PC-9 (cell line): ENCODE measurements around the gene RPL27. TPM values are rescaled to one million over a fixed set of nuclear protein-coding genes. Genes with fewer than 3 reads are reported as not detected.

Experiments
- BruUV-seq: library from RNA; stranded (reverse); fragments of 400-500 nt; replicated peaks from 2 replicates; lab custom pipeline; 2021; lab: Mats Ljungman, UMichigan
- CTCF ChIA-PET: fragments of 300-600 bp; sonication (Branson Sonifier 250); formaldehyde crosslinking; loops from one replicate; lab custom pipeline; 2022; ENCODE audit warnings: antibody characterized with exemption; lab: Charles Lee
- POLR2A ChIA-PET: fragments of 300-600 bp; sonication (Branson Sonifier 250); formaldehyde crosslinking; loops from one replicate; lab custom pipeline; 2022; ENCODE audit warnings: antibody characterized with exemption; ENCODE audit not compliant: unreplicated experiment; lab: Charles Lee
- DNase-seq, 2 experiments: peaks; one replicate each; pipeline versions ENCODE4 v3.0.0 to v3.0.0-alpha.2; 2015 to 2022; ENCODE audit warnings: mixed read lengths in 1 of 2
- H2AFZ ChIP-seq: fragments of 200-600 bp; sonication (generic); 2 replicates; pipeline ENCODE4 v1.8.1; 2017; ENCODE audit warnings: antibody characterized with exemption
- H3F3A ChIP-seq: fragments of 200-600 bp; sonication (generic); 2 replicates; pipeline ENCODE4 v1.8.1; 2017; ENCODE audit warnings: antibody characterized with exemption, mild to moderate bottlenecking, low read depth; ENCODE audit not compliant: insufficient read depth
- H3K27ac ChIP-seq: fragments of 200-600 bp; sonication (generic); 2 replicates; pipeline ENCODE4 v1.6.1; 2016; ENCODE audit warnings: mixed run types
- H3K27me3 ChIP-seq: fragments of 200-600 bp; sonication (generic); 2 replicates; pipeline ENCODE4 v1.6.1; 2016; ENCODE audit warnings: low read depth, mixed run types; ENCODE audit not compliant: insufficient read depth
- H3K36me3 ChIP-seq: fragments of 200-600 bp; sonication (generic); 2 replicates; pipeline ENCODE4 v1.6.1; 2016; ENCODE audit warnings: low read depth, mixed run types
- H3K4me1 ChIP-seq: fragments of 200-600 bp; sonication (generic); replicated peaks from 2 replicates; pipeline ENCODE4 v1.6.1; 2016; ENCODE audit warnings: mixed run types; ENCODE audit not compliant: insufficient read depth
- H3K4me2 ChIP-seq: fragments of 200-600 bp; sonication (generic); 2 replicates; pipeline ENCODE4 v1.6.1; 2017; ENCODE audit warnings: mixed run types
- H3K4me3 ChIP-seq: fragments of 200-600 bp; sonication (generic); 2 replicates; pipeline ENCODE4 v1.6.1; 2016; ENCODE audit warnings: mixed run types
- H3K79me2 ChIP-seq: fragments of 200-600 bp; sonication (generic); 2 replicates; pipeline ENCODE4 v1.6.1; 2017; ENCODE audit warnings: low read depth, mixed run types
- H3K9me2 ChIP-seq: fragments of 200-600 bp; sonication (generic); 2 replicates; pipeline ENCODE4 v1.8.1; 2017; ENCODE audit warnings: mild to moderate bottlenecking; ENCODE audit not compliant: insufficient read depth
- H3K9me3 ChIP-seq: fragments of 200-600 bp; sonication (generic); 2 replicates; pipeline ENCODE4 v1.8.1; 2016; ENCODE audit warnings: low read depth; ENCODE audit not compliant: insufficient read depth
- H4K20me1 ChIP-seq: fragments of 200-600 bp; sonication (generic); 2 replicates; pipeline ENCODE4 v1.8.1; 2017; ENCODE audit not compliant: insufficient read depth
- CTCF ChIP-seq: fragments of 200-600 bp; sonication (generic); conservative IDR thresholded peaks from 2 replicates; pipeline ENCODE4 v1.6.1; 2017; ENCODE audit warnings: mixed run types, antibody characterized with exemption, mild to moderate bottlenecking, moderate library complexity
- EZH2 ChIP-seq: fragments of 200-600 bp; sonication (generic); IDR thresholded peaks from 2 replicates; pipeline ENCODE4 v1.8.0; 2017; ENCODE audit warnings: antibody characterized with exemption, low read depth
- intact Hi-C: fragments of 100-400 bp; cut with micrococcal nuclease; formaldehyde crosslinking; loops from one replicate; pipeline ENCODE4 v1.10.0; 2022; ENCODE audit not compliant: unreplicated experiment
- total RNA-seq: library from RNA; stranded (reverse); gene quantifications from 2 replicates; pipeline ENCODE4 v1.2.3, GENCODE V29; 2021

Gene RPL27
- total RNA-seq, 1 experiment from 2014 or later = 950 TPM

GRCh38 chr17:43039646-43040045 lies 41.4 kb downstream of the RPL27 start:
- H3K9me3 ChIP-seq = no peaks in the 10 kb centered on the region
- no peak for DNase-seq
- H3F3A ChIP-seq = no peaks in the 10 kb centered on the region
- H3K4me2 ChIP-seq = no peak overlapping the region
- H3K79me2 ChIP-seq = no peaks in the 10 kb centered on the region
- intact Hi-C loops = no loop called here
- TF ChIP-seq CTCF (no peak), EZH2 (no peak)
- H3K4me3 ChIP-seq = no peak overlapping the region
- ChIA-PET POLR2A (no interaction called here), CTCF (no interaction called here)
- H3K36me3 ChIP-seq = no peaks in the 10 kb centered on the region; the same call in 1 of the 2 replicates
- H3K27ac ChIP-seq = no peak overlapping the region
- no peaks in the 10 kb centered on the region for H3K9me2 ChIP-seq
- H2AFZ ChIP-seq = no peak overlapping the region
- no peaks in the 10 kb centered on the region for H3K4me1 ChIP-seq
- no peaks in the 10 kb centered on the region for H4K20me1 ChIP-seq
- H3K27me3 ChIP-seq = no peaks in the 10 kb centered on the region
- no TSS peak for BruUV-seq

DNA sequence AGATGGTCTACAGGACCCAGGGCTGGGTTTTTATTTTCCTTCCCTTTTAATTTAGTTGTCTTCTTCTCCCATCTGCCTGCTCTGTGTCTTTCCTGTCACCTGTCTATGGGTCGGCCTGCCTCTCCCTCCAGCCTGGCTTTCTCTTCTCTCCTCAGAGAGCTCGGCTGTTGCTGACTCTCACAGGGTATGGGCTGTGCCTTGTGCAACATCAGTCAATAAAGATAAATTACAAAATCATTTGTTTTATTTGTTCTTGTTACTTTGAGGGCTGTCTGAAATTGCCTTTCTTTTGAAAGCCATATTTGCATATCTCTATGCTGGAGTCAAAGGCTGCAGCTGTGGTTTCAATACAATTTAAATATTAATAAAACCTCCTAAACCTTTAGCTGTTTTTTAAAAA lies 42.4 kb downstream of the RPL27 start:
- no TSS peak for BruUV-seq
- no peak for DNase-seq
- Histone ChIP-seq H2AFZ (no peak overlapping the region), H3K27ac (no peak overlapping the region), H3K4me2 (no peak overlapping the region), H3K36me3 (no peaks in the 10 kb centered on the region; the same call in 1 of the 2 replicates), H3F3A (0 out of 2 replicates have a peak, but pooled peaks cover 2% of the 10 kb centered on the region), H3K9me3 (no peaks in the 10 kb centered on the region), H3K79me2 (no peaks in the 10 kb centered on the region), H4K20me1 (no peaks in the 10 kb centered on the region), H3K27me3 (no peaks in the 10 kb centered on the region), H3K4me1 (no peaks in the 10 kb centered on the region), H3K9me2 (no peaks in the 10 kb centered on the region), H3K4me3 (no peak overlapping the region)
- TF ChIP-seq CTCF (no peak), EZH2 (no peak)
- CTCF ChIA-PET = no interaction called here
- intact Hi-C loops = no loop called here
- POLR2A ChIA-PET = no interaction called here

DNA sequence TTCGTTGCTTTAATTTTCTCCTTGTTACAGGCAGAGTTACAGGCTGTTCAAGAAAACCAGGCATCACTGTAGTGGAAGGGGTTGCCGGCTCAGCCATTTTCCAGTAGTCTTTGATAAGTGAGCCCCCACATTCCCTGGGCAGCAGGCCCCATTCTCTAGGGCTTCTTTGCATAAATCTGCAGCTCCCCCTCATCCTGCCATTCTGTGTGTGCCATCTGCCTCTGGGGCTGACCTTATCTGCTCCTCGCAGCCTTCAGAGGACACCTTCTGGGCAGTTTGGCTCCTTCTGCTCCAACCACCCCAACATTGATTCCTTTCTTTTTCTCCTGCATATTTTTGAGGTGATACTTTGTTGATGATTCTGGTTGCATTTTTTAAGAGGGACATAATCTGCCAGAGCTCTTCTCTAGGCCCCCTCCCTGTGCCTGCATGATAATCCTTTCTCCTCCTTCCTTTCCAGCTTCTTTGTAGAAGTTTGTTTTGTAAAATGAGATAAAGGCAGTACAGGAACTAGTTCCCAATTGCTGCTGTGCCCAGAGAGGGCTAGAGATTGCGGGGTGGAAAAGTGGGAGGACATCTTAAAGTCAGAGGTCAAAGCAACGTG lies 43.9 kb downstream of the RPL27 start:
- intact Hi-C loops = no loop called here
- Histone ChIP-seq H3K9me3 (no peaks in the 10 kb centered on the region), H3K4me2 (no peak overlapping the region), H4K20me1 (no peaks in the 10 kb centered on the region), H3K79me2 (no peaks in the 10 kb centered on the region), H3K9me2 (no peaks in the 10 kb centered on the region), H3K36me3 (peaks cover under 1% of the 10 kb centered on the region; the same call in 1 of the 2 replicates), H3F3A (0 out of 2 replicates have a peak, but pooled peaks cover 3% of the 10 kb centered on the region), H3K4me3 (no peak overlapping the region), H3K27me3 (no peaks in the 10 kb centered on the region), H2AFZ (no peak overlapping the region), H3K4me1 (no peaks in the 10 kb centered on the region), H3K27ac (no peak overlapping the region)
- TF ChIP-seq EZH2 = no peak
- TF ChIP-seq CTCF = no peak
- POLR2A ChIA-PET = no interaction called here
- BruUV-seq = no TSS peak
- CTCF ChIA-PET = interaction anchor here (0.6 kb wide), 1 partner anchor 1641 kb away, joined by 3 read pairs; no protein-coding TSS in a partner anchor
- no peak for DNase-seq
